ENCODE measurements around the gene LRRN2. TPM values are rescaled to one million over a fixed set of nuclear protein-coding genes. Genes with fewer than 3 reads are reported as not detected.

The LRRN2 gene
- total RNA-seq, 2 donors from 2014 or later = not detected

GRCh38 chr1:204714861-204715511 lies 29.4 kb upstream of the LRRN2 start:
- H3K9me3 Mint-ChIP-seq = no peaks in the 10 kb centered on the region
- DNase-seq (ENCODE audit: low spot score in 2 of 2) = no peak
- no peak for ATAC-seq
- no peaks in the 10 kb centered on the region for H3K36me3 Mint-ChIP-seq
- no peak overlapping the region for H3K27ac Mint-ChIP-seq

DNA sequence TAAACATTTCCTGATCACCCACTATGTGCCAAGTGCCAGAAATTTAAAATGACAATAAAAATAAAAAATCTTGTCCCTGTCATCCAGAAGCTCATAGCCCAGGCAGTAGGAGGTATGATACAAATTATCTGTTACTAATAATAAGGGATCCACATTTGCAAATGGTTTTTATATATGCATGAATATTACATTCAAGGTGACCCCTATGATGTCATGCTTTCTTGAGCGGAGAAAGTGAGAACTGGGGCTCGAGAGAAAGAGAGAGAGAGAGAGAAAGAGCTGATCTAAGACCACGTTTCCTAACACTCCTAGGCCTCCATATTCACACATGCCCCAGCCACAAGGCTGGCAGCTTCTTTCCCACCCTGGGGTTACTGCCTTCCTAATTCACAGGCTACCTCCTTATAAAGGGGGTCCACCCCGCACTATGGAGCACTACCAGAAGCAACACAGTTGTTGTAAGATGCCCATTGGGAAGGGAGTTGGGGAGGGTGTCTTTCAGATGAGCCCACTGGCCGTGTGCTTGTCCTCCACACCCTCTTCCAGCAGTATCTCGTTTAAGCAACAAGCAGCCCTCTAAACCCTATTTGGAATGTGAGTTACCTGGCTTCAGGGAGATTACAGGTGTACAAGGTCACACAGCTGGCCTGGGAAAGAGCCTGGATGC lies 28.8 kb upstream of the LRRN2 start:
- Mint-ChIP-seq H3K9me3 (no peaks in the 10 kb centered on the region), H3K36me3 (no peaks in the 10 kb centered on the region), H3K27ac (no peak overlapping the region)
- ATAC-seq (no peak), DNase-seq (ENCODE audit: low spot score in 2 of 2) (no peak)

GRCh38 chr1:204713541-204713940 lies 28.0 kb upstream of the LRRN2 start:
- H3K9me3 Mint-ChIP-seq = no peaks in the 10 kb centered on the region
- DNase-seq (ENCODE audit: low spot score in 2 of 2) (no peak), ATAC-seq (no peak)
- H3K27ac Mint-ChIP-seq = no peak overlapping the region
- H3K36me3 Mint-ChIP-seq = no peaks in the 10 kb centered on the region

DNA sequence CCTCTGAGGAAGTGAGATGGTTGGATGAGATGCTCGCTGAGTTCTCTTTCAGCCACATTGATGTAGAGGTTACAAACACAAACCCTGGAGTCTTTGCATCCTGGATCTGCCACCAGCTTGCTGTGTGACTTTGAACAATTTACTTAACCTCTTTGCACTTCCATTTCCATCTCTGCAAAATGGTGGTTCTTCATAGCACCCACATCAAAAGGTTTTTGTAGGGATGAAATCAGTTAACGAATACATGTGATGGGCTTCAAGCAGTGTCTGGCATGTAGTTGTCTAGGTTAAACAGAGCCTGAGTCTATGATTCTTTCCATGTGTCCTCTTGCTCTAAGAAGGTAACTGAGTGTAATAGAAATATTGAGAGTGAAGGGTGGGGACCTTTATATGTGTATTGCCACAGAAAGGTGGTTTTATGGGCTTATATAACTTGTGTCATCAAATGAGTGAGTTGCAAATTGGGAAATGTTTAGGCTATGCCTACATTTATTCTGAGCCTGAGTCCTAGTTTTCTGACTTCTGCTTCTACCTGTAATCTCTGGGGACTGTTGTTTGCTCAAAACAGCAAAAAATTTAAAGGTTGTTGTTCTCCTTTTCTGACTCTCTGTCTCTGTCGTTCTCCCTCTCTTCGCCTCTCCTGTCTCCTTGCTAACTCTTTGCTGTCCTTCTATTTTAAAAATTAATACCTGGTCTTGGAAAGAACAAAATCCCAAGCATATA lies 27.3 kb upstream of the LRRN2 start:
- Mint-ChIP-seq H3K9me3 (no peaks in the 10 kb centered on the region), H3K36me3 (no peaks in the 10 kb centered on the region), H3K27ac (no peak overlapping the region)
- ATAC-seq = no peak
- no peak for DNase-seq (ENCODE audit: low spot score in 2 of 2)

DNA sequence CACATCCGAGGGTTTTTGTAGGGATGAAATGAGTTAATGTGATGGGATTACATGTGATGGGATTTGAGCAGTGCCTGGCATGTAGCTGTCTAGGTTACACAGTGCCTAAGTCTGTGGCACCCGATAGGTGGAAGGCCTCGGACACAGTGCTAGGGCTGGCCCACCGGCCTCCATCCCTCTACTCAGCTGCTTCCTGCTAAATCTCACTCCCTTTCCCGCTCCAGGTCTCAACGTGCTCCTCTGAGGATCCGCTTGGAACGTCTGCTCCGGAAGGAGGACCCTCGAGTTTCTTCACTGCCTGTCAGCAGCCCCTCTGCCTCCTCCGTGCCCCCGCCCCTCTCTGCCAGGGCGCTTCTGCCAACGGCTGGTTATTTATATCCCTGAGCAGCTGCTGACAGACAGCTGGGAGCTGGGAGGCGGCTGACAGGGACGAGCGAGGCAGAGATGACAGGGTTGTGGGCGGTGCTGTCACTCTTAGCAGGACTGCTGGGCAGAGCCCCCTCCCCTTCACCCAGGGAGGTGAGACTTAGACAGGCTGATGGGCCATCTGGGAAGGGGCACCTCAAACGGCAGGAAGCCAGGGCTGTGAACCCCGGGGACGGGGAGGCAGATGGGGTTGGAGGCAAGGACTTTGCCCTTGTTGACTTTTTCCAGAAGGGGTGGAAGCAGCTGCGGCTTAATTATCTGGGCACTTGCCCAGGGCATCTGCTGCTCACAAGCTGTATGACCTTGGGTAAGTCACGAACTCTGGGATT lies 26.6 kb upstream of the LRRN2 start:
- H3K27ac Mint-ChIP-seq = no peak overlapping the region
- no peaks in the 10 kb centered on the region for H3K9me3 Mint-ChIP-seq
- DNase-seq (ENCODE audit: low spot score in 2 of 2) (no peak), ATAC-seq (no peak)
- H3K36me3 Mint-ChIP-seq = no peaks in the 10 kb centered on the region

DNA sequence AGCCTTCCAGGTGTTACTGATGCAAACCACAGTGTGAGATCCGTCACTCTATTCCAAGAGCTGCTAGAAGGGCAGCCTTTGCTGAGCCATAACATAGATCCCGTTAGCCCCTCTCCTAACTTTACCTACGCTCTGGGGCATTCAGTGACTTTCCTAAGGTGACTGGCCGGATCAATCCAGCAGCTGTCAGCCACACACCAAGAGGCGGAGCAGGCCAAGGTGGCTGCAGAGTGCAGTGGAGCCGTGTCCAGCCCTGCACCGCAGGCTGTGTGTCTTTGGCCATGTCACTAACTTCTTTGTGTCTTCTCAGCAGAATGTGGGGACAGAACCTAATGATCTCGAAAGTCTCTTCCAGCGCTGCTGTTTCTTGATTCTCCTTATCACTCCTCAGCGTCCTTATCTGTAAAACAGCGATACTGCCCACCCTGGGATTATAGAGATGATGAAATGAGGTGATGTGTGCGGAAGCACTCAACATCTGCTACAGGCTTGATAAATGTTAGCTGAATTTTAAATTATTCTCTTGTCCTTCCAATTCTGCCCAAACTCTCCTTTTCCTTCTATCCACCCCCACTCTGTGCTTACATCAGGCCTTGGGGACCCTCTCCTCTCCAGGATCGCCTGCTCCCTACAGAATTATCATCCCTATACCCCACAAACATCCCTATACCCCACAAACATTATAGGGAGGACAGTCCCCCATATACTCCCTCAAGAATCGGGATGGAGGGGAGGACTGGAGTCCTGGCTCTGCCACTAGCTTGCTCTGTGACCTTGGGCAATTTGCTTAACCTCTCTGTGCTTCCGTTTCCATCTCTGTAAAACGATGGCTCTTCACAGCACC lies 25.8 kb upstream of the LRRN2 start:
- DNase-seq (ENCODE audit: low spot score in 2 of 2) = no peak
- no peak for ATAC-seq
- H3K9me3 Mint-ChIP-seq = no peaks in the 10 kb centered on the region
- no peaks in the 10 kb centered on the region for H3K36me3 Mint-ChIP-seq
- H3K27ac Mint-ChIP-seq = no peak overlapping the region

GRCh38 chr1:204709960-204710912 lies 24.7 kb upstream of the LRRN2 start:
- no peak for DNase-seq (ENCODE audit: low spot score in 2 of 2)
- H3K36me3 Mint-ChIP-seq = no peaks in the 10 kb centered on the region
- no peaks in the 10 kb centered on the region for H3K9me3 Mint-ChIP-seq
- H3K27ac Mint-ChIP-seq = peak overlapping the region in 1 of 2 donors; percentile 61
- no peak for ATAC-seq

GRCh38 chr1:204709021-204709420 lies 23.5 kb upstream of the LRRN2 start:
- Mint-ChIP-seq H3K27ac (no peak overlapping the region), H3K9me3 (no peaks in the 10 kb centered on the region), H3K36me3 (no peaks in the 10 kb centered on the region)
- DNase-seq (ENCODE audit: low spot score in 2 of 2) = no peak
- ATAC-seq = no peak

GRCh38 chr1:204706838-204707509 lies 21.4 kb upstream of the LRRN2 start:
- no peaks in the 10 kb centered on the region for H3K9me3 Mint-ChIP-seq
- ATAC-seq (no peak), DNase-seq (ENCODE audit: low spot score in 2 of 2) (no peak)
- H3K36me3 Mint-ChIP-seq = no peaks in the 10 kb centered on the region
- H3K27ac Mint-ChIP-seq = peak overlapping the region; percentile 12 to 57

- DNase-seq (ENCODE audit: low spot score in 2 of 2) (no peak), ATAC-seq (no peak)
- Mint-ChIP-seq H3K36me3 (no peaks in the 10 kb centered on the region), H3K9me3 (no peaks in the 10 kb centered on the region), H3K27ac (peak overlapping the region; percentile 0 to 12)
Observed at GRCh38 chr1:204705888-204706837, 20.6 kb upstream of the LRRN2 start.

GRCh38 chr1:204705493-204705811 lies 19.9 kb upstream of the LRRN2 start:
- no peak for ATAC-seq
- no peaks in the 10 kb centered on the region for H3K36me3 Mint-ChIP-seq
- DNase-seq (ENCODE audit: low spot score in 2 of 2) = no peak
- no peak overlapping the region for H3K27ac Mint-ChIP-seq
- H3K9me3 Mint-ChIP-seq = no peaks in the 10 kb centered on the region

DNA sequence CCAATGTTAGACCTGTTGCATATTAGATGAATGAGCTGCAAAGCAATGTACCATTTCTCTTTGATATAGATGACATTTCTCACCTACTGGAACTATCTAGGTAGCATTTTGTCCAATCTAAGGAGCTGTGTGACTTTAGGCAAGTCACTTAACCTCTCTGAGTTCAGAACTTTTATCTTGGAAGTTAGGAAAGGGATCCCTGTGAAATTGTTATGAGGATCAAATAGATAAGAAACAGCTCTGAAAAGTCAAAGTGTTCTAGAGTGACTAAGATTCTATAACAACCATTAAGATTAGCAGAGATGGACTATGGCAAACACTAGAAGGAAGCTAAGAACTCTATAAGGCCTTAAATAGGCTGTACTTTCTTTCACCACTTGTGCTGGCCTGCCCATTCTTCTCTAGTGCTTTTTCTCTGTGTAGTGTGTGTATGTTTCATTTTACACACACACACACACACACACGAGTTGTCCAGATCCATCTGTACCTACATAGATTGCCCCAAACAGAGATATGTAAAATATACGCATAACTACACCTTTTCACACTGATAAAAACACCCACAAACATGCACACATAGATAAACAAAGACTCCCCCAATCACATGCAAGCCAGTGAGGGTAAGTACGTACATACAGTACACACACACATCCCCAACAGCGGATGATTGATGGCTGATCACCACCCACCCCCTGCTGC lies 19.4 kb upstream of the LRRN2 start:
- H3K36me3 Mint-ChIP-seq = no peaks in the 10 kb centered on the region
- DNase-seq (ENCODE audit: low spot score in 2 of 2) = no peak
- H3K9me3 Mint-ChIP-seq = no peaks in the 10 kb centered on the region
- H3K27ac Mint-ChIP-seq = no peak overlapping the region
- no peak for ATAC-seq

DNA sequence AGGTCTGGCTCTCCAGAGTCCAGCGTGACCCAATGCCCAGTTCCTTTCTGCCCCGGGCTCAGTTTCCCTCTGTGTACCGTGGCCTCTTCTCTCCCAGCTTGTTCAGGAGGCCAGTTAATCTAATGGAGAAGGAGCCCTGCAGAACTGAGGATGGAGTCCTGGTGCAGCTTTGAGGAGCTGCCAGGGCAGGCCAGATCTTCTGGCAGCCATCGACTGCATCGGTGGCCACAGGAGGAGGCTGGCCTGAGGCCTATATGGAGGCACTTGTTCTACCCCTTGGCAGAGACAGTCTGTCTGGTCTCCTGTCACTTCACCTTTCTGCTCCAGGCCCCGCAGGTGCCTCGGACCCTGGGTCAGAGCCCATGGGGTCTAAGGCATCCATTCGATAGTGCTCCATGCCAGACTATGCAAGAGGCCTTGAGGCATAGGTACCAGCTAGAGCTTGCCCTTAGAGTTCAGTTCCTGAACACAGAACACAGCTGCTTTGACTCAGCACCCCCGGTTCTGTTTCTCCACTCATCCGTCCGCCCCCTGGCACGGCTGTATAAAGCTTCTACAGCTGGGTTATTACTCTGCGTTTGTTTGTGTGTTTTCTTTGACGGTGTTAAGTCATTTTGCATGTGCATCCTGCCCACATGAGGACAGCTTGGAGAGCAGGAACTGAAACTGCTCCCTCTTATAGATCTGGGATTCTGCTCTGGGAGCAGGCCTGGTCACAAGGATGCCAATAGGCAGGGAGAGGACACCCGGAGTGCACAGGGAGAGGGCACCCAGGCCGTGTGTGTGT lies 18.5 kb upstream of the LRRN2 start:
- no peak for ATAC-seq
- Mint-ChIP-seq H3K9me3 (no peaks in the 10 kb centered on the region), H3K36me3 (no peaks in the 10 kb centered on the region), H3K27ac (no peak overlapping the region)
- no peak for DNase-seq (ENCODE audit: low spot score in 2 of 2)

Measured in activated naive CD4-positive, alpha-beta T cell treated with anti-CD3 and anti-CD28 coated beads, Interleukin-2, amount 50 U/mL, for 72 hours (primary cell).